Heart right ventricle (tissue), 16 donors: Measurements from ENCODE around the gene CFAP206. TPM values are rescaled to one million over a fixed set of nuclear protein-coding genes. Genes with fewer than 3 reads are reported as not detected.

ENCODE experiments used
- ATAC-seq, 8 donors: fragments of 200-7000 bp; cut with Tn5 transposase; one replicate each; pipeline ENCODE4 v1.9.1; 2020; ENCODE audit warnings: mild to moderate bottlenecking in 8 of 8, moderate library complexity in 8 of 8, moderate number of reproducible peaks in 1 of 8
- DNase-seq, 2 donors: peaks; one replicate each; pipeline ENCODE4 v3.0.0-alpha.2; 2020
- H3K27ac ChIP-seq, 10 donors: fragments of 200-600 bp; sonication (generic) in 2 of 10; one replicate each; pipeline versions ENCODE4 v1.5.0 to v1.8.0; 2020 to 2022; ENCODE audit warnings: mild to moderate bottlenecking in 3 of 10
- H3K27me3 ChIP-seq, 7 donors: fragments of 200-600 bp; one replicate each; pipeline ENCODE4 v1.8.0; 2021 to 2022; ENCODE audit warnings: mild to moderate bottlenecking in 2 of 7
- H3K36me3 ChIP-seq, 9 donors: fragments of 200-600 bp; sonication (generic) in 1 of 9; one replicate each; pipeline versions ENCODE4 v1.5.0 to v1.8.0; 2020 to 2022; ENCODE audit warnings: mild to moderate bottlenecking in 2 of 9
- H3K4me1 ChIP-seq, 9 donors: fragments of 200-600 bp; sonication (generic) in 1 of 9; one replicate each; pipeline versions ENCODE4 v1.5.0 to v1.8.0; 2020 to 2022; ENCODE audit warnings: mild to moderate bottlenecking in 4 of 9
- H3K4me3 ChIP-seq, 10 donors: fragments of 200-600 bp; sonication (generic) in 2 of 10; one replicate each; pipeline versions ENCODE4 v1.5.0 to v1.8.0; 2020 to 2022; ENCODE audit warnings: mild to moderate bottlenecking in 7 of 10, moderate library complexity in 2 of 10
- H3K9me3 ChIP-seq, 11 donors: fragments of 200-600 bp in 10 of 11; sonication (generic) in 2 of 11; one replicate each; pipeline versions ENCODE4 v1.5.0 to v1.8.0; 2013 to 2022; ENCODE audit warnings: mild to moderate bottlenecking in 2 of 11, control low read depth in 1 of 11, moderate library complexity in 1 of 11
- WGBS, 2 donors: extraction: QIAGEN DNeasy Blood & Tissue Kit; methylation state at CpG; one replicate each; pipeline ENCODE4 v1.1.7; 2013; ENCODE audit warnings: inconsistent platforms in 1 of 2; 5-methylcytosine and 5-hydroxymethylcytosine counted together
- intact Hi-C, 10 donors: fragments of 100-400 bp; cut with DNase I; formaldehyde crosslinking; loops; one replicate each; pipeline versions ENCODE4 v1.11.1 to v1.14.2; 2022
- polyA plus RNA-seq, 2 donors: library from polyadenylated mRNA; stranded (reverse); fragments of 200-250 nt; gene quantifications; one replicate each; pipeline ENCODE4 v1.2.3, GENCODE V29; 2013
- total RNA-seq, 10 donors: library from RNA; stranded (reverse); fragmentation: NEBNext Ultra II Directional in 3 of 10; extraction: Animal tissue kit (Norgen Biotek cat#: 25700) in 3 of 10; gene quantifications; one replicate each; pipeline versions ENCODE4 v1.2.1 to v1.2.4, GENCODE V29; 2021 to 2023
- TF ChIP-seq, protein P1 (sequence below), 9 donors: fragments of 200-600 bp; sonication (generic) in 2 of 9; IDR thresholded peaks; one replicate each; pipeline versions ENCODE4 v1.5.0 to v1.8.0; 2021 to 2022; ENCODE audit warnings: antibody characterized with exemption in 9 of 9, mild to moderate bottlenecking in 5 of 9, moderate library complexity in 1 of 9
- donor health status: Arrhythmogenic right ventricular cardiomyopathy.
- donor health status: ischemic (EF 13 %, LVEDD 7.1; RV severe dilation, severe dysfunction).
- donor health status: healthy with polysubstance abuse.
- donor health status: DM: no; HTN: yes; CAD: no.
- donor health status: DM: no; HTN: no; CAD: no.
- donor health status: ischemic (EF 25% LVEDD 6.9; RV normal size, moderate dysfunction).
- donor health status: ischemic (EF 25% LVEDD 5.7; RV mildly dilated, moderate dysfunction).
- donor health status: healthy.
- donor health status: DM: yes; HTN: yes; CAD: no.
- donor health status: Ischemic cardiomyopathy.
- donor health status: ischemic (EF 35%, LVEDD 5.7; RV mildly dilated, moderate dysfunction).
- donor health status: nonischemic (EF 11% LVEDD 7.7; RV severe dilation, severe dysfunction).
- donor health status: DM: yes; HTN: yes; CAD: no.
- donor health status: PGD.
- donor health status: ischemic (EF 29% LVEDD 5.4; RV normal size, mild dysfunction).
- donor health status: nonischemic (EF 23%, LVEDD 6.1; RV moderate dilation, normal function).

Gene CFAP206
- total and polyA plus RNA-seq, 12 donors: 0.09 to 0.54 (median 0.28) TPM; not detected in 5

DNA sequence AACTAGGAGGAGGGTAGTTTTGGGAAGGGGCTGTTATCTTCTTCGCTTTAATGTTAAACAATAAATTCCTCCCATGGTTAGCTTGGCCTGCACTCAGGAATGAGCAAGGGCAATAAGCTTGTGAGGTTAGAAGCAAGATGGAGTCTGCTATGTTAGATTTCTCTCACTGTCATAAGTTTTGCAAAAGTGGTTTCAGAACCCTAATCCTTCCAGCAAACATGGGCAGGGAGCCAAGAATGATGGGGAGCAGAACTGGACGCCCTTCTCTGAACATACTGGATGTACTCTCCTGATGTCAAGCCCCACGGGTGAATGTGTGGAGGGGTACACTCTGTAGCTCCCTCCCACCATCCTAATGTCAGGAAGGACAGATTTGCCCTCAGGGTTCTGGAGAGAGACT, 40.9 kb upstream of the CFAP206 start:
- TF ChIP-seq, protein P1, sequence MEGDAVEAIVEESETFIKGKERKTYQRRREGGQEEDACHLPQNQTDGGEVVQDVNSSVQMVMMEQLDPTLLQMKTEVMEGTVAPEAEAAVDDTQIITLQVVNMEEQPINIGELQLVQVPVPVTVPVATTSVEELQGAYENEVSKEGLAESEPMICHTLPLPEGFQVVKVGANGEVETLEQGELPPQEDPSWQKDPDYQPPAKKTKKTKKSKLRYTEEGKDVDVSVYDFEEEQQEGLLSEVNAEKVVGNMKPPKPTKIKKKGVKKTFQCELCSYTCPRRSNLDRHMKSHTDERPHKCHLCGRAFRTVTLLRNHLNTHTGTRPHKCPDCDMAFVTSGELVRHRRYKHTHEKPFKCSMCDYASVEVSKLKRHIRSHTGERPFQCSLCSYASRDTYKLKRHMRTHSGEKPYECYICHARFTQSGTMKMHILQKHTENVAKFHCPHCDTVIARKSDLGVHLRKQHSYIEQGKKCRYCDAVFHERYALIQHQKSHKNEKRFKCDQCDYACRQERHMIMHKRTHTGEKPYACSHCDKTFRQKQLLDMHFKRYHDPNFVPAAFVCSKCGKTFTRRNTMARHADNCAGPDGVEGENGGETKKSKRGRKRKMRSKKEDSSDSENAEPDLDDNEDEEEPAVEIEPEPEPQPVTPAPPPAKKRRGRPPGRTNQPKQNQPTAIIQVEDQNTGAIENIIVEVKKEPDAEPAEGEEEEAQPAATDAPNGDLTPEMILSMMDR (IDR thresholded peaks at IDR 0.05): no peak
- Histone ChIP-seq H3K4me1 (no peaks in the 10 kb centered on the region), H3K9me3 (peaks cover 0 to 16% (median 0%) of the 10 kb centered on the region in 11 donors), H3K27ac (no peak overlapping the region), H3K4me3 (no peak overlapping the region), H3K36me3 (peaks cover 0 to 1% (median 0%) of the 10 kb centered on the region in 9 donors), H3K27me3 (no peaks in the 10 kb centered on the region)
- intact Hi-C loops: no loop called here
- DNase-seq (no peak), ATAC-seq (no peak)
- 87 to 91% methylated on average over 3 of the region's 3 CpGs for WGBS, 2 donors

DNA sequence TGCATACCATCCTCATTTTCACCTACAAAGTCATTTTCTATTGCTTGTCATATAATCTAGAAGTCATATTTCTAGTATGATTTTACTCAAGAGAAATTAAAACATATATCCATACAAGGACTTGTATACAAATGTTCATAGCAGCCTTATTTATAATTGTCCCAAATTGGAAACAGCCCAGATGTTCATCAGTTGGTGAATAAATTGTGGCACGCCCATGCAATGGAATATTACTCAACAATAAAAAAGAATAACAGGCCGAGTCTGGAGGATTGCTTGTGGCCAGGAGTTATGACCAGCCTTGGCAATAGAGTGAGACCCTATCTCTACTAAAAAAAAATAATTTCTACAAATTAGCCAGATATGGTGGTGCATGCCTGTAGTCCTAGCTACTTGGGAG, 34.4 kb upstream of the CFAP206 start:
- Histone ChIP-seq H3K27ac (no peak overlapping the region), H3K4me1 (no peaks in the 10 kb centered on the region), H3K4me3 (no peak overlapping the region), H3K9me3 (peaks cover 0 to 16% (median 0%) of the 10 kb centered on the region in 11 donors), H3K27me3 (no peaks in the 10 kb centered on the region), H3K36me3 (peaks cover 0 to 11% (median 0%) of the 10 kb centered on the region in 9 donors)
- 98 to 100% methylated on average over 2 of the region's 2 CpGs for WGBS, 2 donors
- no peak for ATAC-seq
- intact Hi-C loops: no loop called here
- TF ChIP-seq, protein P1 (IDR thresholded peaks at IDR 0.05): no peak
- DNase-seq: no peak

DNA sequence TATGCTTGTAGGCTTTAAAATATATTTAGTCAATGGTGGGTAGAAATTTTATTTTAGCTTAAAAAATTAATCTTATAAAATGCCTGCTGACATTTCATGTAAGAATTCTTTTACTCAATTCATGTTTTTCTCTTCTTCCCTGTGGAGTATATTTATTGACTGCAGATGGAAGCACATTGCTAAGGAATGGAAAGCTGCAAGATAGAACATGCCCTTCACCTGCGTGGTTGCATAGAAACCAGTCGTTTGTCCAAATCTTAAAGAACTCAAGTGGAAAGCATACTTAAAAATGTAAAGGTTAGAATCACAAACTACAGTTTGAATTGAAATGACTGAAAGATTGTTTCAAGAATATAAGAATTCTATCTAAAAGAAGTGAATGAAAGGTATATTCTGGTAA, 32.5 kb upstream of the CFAP206 start:
- ATAC-seq (no peak), DNase-seq (no peak)
- Histone ChIP-seq H3K4me3 (no peak overlapping the region), H3K9me3 (peaks cover 0 to 11% (median 0%) of the 10 kb centered on the region in 11 donors), H3K27ac (no peak overlapping the region), H3K27me3 (no peaks in the 10 kb centered on the region), H3K36me3 (peaks cover 0 to 11% (median 0%) of the 10 kb centered on the region in 9 donors), H3K4me1 (peaks cover 0 to 5% (median 0%) of the 10 kb centered on the region in 9 donors)
- TF ChIP-seq, protein P1 (IDR thresholded peaks at IDR 0.05): no peak
- intact Hi-C loops: no loop called here
- WGBS, 2 donors: 97 to 100% methylated on average over 2 of the region's 2 CpGs

DNA sequence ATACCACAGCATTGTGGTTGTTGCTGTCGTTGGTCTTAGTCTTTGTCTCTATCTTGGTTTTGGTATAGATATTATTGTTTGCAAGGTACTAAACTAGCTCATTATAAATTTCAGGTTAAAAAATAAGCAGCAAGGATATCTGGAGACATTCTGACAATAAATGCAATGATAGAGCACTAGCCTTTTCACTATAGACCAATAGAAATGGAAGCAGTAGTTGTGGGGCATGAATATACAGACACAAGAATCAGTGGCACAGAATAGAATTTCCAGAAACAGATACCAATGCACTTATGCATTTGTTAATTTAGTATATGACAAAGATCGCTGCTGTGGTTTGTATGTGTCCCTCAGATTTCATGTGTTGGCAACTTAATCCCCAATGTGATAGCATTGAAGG, 31.1 kb upstream of the CFAP206 start:
- no peaks in the 10 kb centered on the region for H3K27me3 ChIP-seq
- ATAC-seq: no peak
- H3K36me3 ChIP-seq: peaks cover 0 to 11% (median 0%) of the 10 kb centered on the region in 9 donors
- no peak overlapping the region for H3K27ac ChIP-seq
- DNase-seq: no peak
- H3K4me3 ChIP-seq: no peak overlapping the region
- 94 to 96% methylated on average over 2 of the region's 2 CpGs for WGBS, 2 donors
- H3K4me1 ChIP-seq: peaks cover 0 to 5% (median 0%) of the 10 kb centered on the region in 9 donors
- H3K9me3 ChIP-seq: peaks cover 0 to 11% (median 0%) of the 10 kb centered on the region in 11 donors
- TF ChIP-seq, protein P1 (IDR thresholded peaks at IDR 0.05): no peak
- intact Hi-C loops: no loop called here
